ENCODE measurements around the gene ATP8A2. TPM values are rescaled to one million over a fixed set of nuclear protein-coding genes. Genes with fewer than 3 reads are reported as not detected.
A peak's percentile ranks its signal among the peaks of the same experiment; 100 is the strongest.

The ATP8A2 gene
- polyA plus RNA-seq, 3 donors from 2014 or later, result 0.20 to 0.38 TPM; not detected in 1

- H3K27me3 Mint-ChIP-seq (ENCODE audit: low read depth in 3 of 3), result peaks cover 0 to 3% (median 0%) of the 10 kb centered on the region in 3 donors
- peaks cover 0 to 7% of the 10 kb centered on the region in 2 donors for H3K4me1 Mint-ChIP-seq
- no peaks in the 10 kb centered on the region for H3K9me3 Mint-ChIP-seq
- H3K36me3 Mint-ChIP-seq, result no peaks in the 10 kb centered on the region
- H3K27ac Mint-ChIP-seq, result no peak overlapping the region
- no peak overlapping the region for H3K4me3 Mint-ChIP-seq
- DNase-seq, result no peak
Measured at GRCh38 chr13:26015271-26016125, 643.7 kb downstream of the ATP8A2 start.

GRCh38 chr13:26016189-26016588 lies 644.4 kb downstream of the ATP8A2 start:
- DNase-seq, result no peak
- Mint-ChIP-seq H3K9me3 (peaks cover 0 to 3% (median 0%) of the 10 kb centered on the region in 6 donors), H3K4me1 (peaks cover 0 to 6% of the 10 kb centered on the region in 2 donors), H3K36me3 (peaks cover 0 to 2% (median 1%) of the 10 kb centered on the region in 3 donors), H3K27me3 (ENCODE audit: low read depth in 3 of 3) (peaks cover 1 to 6% (median 2%) of the 10 kb centered on the region in 3 donors), H3K4me3 (no peak overlapping the region), H3K27ac (no peak overlapping the region)

GRCh38 chr13:26017196-26017921 lies 645.6 kb downstream of the ATP8A2 start:
- Mint-ChIP-seq H3K27me3 (ENCODE audit: low read depth in 3 of 3) (peaks cover 1 to 6% (median 2%) of the 10 kb centered on the region in 3 donors), H3K4me1 (peaks cover 0 to 1% of the 10 kb centered on the region in 2 donors), H3K36me3 (peaks cover 0 to 3% (median 2%) of the 10 kb centered on the region in 3 donors), H3K9me3 (peaks cover 0 to 3% (median 0%) of the 10 kb centered on the region in 6 donors), H3K27ac (peak overlapping the region in 1 of 6 donors; percentile 38), H3K4me3 (no peak overlapping the region)
- DNase-seq, result no peak

GRCh38 chr13:26017932-26018665 lies 646.3 kb downstream of the ATP8A2 start:
- Mint-ChIP-seq H3K36me3 (peaks cover 0 to 3% (median 2%) of the 10 kb centered on the region in 3 donors), H3K27ac (no peak overlapping the region), H3K9me3 (peaks cover 0 to 3% (median 0%) of the 10 kb centered on the region in 6 donors), H3K27me3 (ENCODE audit: low read depth in 3 of 3) (peaks cover 1 to 5% (median 2%) of the 10 kb centered on the region in 3 donors), H3K4me3 (no peak overlapping the region), H3K4me1 (no peaks in the 10 kb centered on the region)
- DNase-seq, result no peak

GRCh38 chr13:26019251-26019650 lies 647.5 kb downstream of the ATP8A2 start:
- peaks cover 1 to 3% (median 2%) of the 10 kb centered on the region in 3 donors for H3K27me3 Mint-ChIP-seq (ENCODE audit: low read depth in 3 of 3)
- no peak for DNase-seq
- no peak overlapping the region for H3K27ac Mint-ChIP-seq
- no peak overlapping the region for H3K4me3 Mint-ChIP-seq
- H3K4me1 Mint-ChIP-seq, result no peaks in the 10 kb centered on the region
- H3K9me3 Mint-ChIP-seq, result peaks cover 0 to 3% (median 0%) of the 10 kb centered on the region in 6 donors
- H3K36me3 Mint-ChIP-seq, result peaks cover 0 to 3% (median 2%) of the 10 kb centered on the region in 3 donors

GRCh38 chr13:26019881-26020870 lies 648.4 kb downstream of the ATP8A2 start:
- Mint-ChIP-seq H3K9me3 (peaks cover 0 to 3% (median 0%) of the 10 kb centered on the region in 6 donors), H3K36me3 (peaks cover 0 to 3% (median 2%) of the 10 kb centered on the region in 3 donors), H3K27ac (no peak overlapping the region), H3K4me3 (no peak overlapping the region), H3K27me3 (ENCODE audit: low read depth in 3 of 3) (peaks cover 1 to 3% (median 2%) of the 10 kb centered on the region in 3 donors), H3K4me1 (no peaks in the 10 kb centered on the region)
- no peak for DNase-seq

GRCh38 chr13:26020891-26021290 lies 649.1 kb downstream of the ATP8A2 start:
- Mint-ChIP-seq H3K36me3 (peaks cover 0 to 3% (median 2%) of the 10 kb centered on the region in 3 donors), H3K9me3 (peaks cover 0 to 3% (median 0%) of the 10 kb centered on the region in 6 donors), H3K27me3 (ENCODE audit: low read depth in 3 of 3) (peaks cover 1 to 5% (median 2%) of the 10 kb centered on the region in 3 donors), H3K4me3 (no peak overlapping the region), H3K27ac (no peak overlapping the region), H3K4me1 (no peaks in the 10 kb centered on the region)
- no peak for DNase-seq

- H3K27me3 Mint-ChIP-seq (ENCODE audit: low read depth in 3 of 3), result peaks cover 1 to 5% (median 2%) of the 10 kb centered on the region in 3 donors
- H3K36me3 Mint-ChIP-seq, result peaks cover 0 to 3% (median 2%) of the 10 kb centered on the region in 3 donors
- no peak for DNase-seq
- no peak overlapping the region for H3K27ac Mint-ChIP-seq
- H3K4me1 Mint-ChIP-seq, result no peaks in the 10 kb centered on the region
- peaks cover 0 to 3% (median 0%) of the 10 kb centered on the region in 6 donors for H3K9me3 Mint-ChIP-seq
- H3K4me3 Mint-ChIP-seq, result no peak overlapping the region
Measured at GRCh38 chr13:26021516-26021915, 649.7 kb downstream of the ATP8A2 start.

- DNase-seq, result no peak
- Mint-ChIP-seq H3K27ac (no peak overlapping the region), H3K36me3 (peaks cover 0 to 3% (median 2%) of the 10 kb centered on the region in 3 donors), H3K27me3 (ENCODE audit: low read depth in 3 of 3) (peaks cover 1 to 5% (median 2%) of the 10 kb centered on the region in 3 donors), H3K4me3 (no peak overlapping the region), H3K9me3 (peaks cover 0 to 3% (median 0%) of the 10 kb centered on the region in 6 donors), H3K4me1 (no peaks in the 10 kb centered on the region)
Measured at GRCh38 chr13:26021956-26022355, 650.2 kb downstream of the ATP8A2 start.

GRCh38 chr13:26022538-26023292 lies 650.9 kb downstream of the ATP8A2 start:
- DNase-seq, result no peak
- Mint-ChIP-seq H3K27ac (no peak overlapping the region), H3K4me3 (no peak overlapping the region), H3K36me3 (peaks cover 0 to 3% (median 2%) of the 10 kb centered on the region in 3 donors), H3K9me3 (peaks cover 0 to 5% (median 0%) of the 10 kb centered on the region in 6 donors), H3K4me1 (no peaks in the 10 kb centered on the region), H3K27me3 (ENCODE audit: low read depth in 3 of 3) (peaks cover 1 to 5% (median 2%) of the 10 kb centered on the region in 3 donors)

GRCh38 chr13:26024558-26024957 lies 652.8 kb downstream of the ATP8A2 start:
- peaks cover 0 to 5% (median 0%) of the 10 kb centered on the region in 6 donors for H3K9me3 Mint-ChIP-seq
- H3K27me3 Mint-ChIP-seq (ENCODE audit: low read depth in 3 of 3), result peaks cover 1 to 5% (median 2%) of the 10 kb centered on the region in 3 donors
- no peak overlapping the region for H3K4me3 Mint-ChIP-seq
- no peak overlapping the region for H3K27ac Mint-ChIP-seq
- no peak for DNase-seq
- H3K4me1 Mint-ChIP-seq, result no peaks in the 10 kb centered on the region
- peaks cover 0 to 3% (median 2%) of the 10 kb centered on the region in 3 donors for H3K36me3 Mint-ChIP-seq

GRCh38 chr13:26025196-26025595 lies 653.4 kb downstream of the ATP8A2 start:
- Mint-ChIP-seq H3K4me3 (no peak overlapping the region), H3K9me3 (peaks cover 0 to 5% (median 0%) of the 10 kb centered on the region in 6 donors), H3K36me3 (peaks cover 0 to 3% (median 2%) of the 10 kb centered on the region in 3 donors), H3K27me3 (ENCODE audit: low read depth in 3 of 3) (peaks cover 1 to 5% (median 2%) of the 10 kb centered on the region in 3 donors), H3K4me1 (no peaks in the 10 kb centered on the region), H3K27ac (no peak overlapping the region)
- no peak for DNase-seq

Measured in immature natural killer cell (primary cell).